Osteoblast (primary cell): ENCODE results near the gene JAG2. TPM values are rescaled to one million over a fixed set of nuclear protein-coding genes. Genes with fewer than 3 reads are reported as not detected.

Experiments
- DNase-seq: peaks from one replicate; pipeline ENCODE4 v3.0.0; 2011; ENCODE audit warnings: low spot score, mixed read lengths; ENCODE audit not compliant: insufficient read length; ENCODE audit errors: missing footprints
- H2AFZ ChIP-seq: 2 replicates; pipeline ENCODE4 v1.6.0; 2011; ENCODE audit warnings: mild to moderate bottlenecking, low read length
- H3K27ac ChIP-seq: 2 replicates; pipeline ENCODE4 v1.5.1; 2011; ENCODE audit warnings: mild to moderate bottlenecking, low read depth, low read length, moderate library complexity
- H3K27me3 ChIP-seq: 2 replicates; pipeline ENCODE4 v1.6.0; 2012; ENCODE audit warnings: mild to moderate bottlenecking, control low read depth, inconsistent platforms, low read length, moderate library complexity; ENCODE audit not compliant: insufficient read depth
- H3K36me3 ChIP-seq: 2 replicates; pipeline ENCODE4 v1.5.1; 2011; ENCODE audit warnings: mild to moderate bottlenecking, low read length, control low read depth, moderate library complexity; ENCODE audit not compliant: insufficient read depth
- H3K4me1 ChIP-seq: 2 replicates; pipeline ENCODE4 v1.5.1; 2011; ENCODE audit warnings: mild to moderate bottlenecking, low read length, control low read depth, moderate library complexity; ENCODE audit not compliant: insufficient read depth
- H3K4me2 ChIP-seq: 2 replicates; pipeline ENCODE4 v1.6.0; 2011; ENCODE audit warnings: mild to moderate bottlenecking, low read length; ENCODE audit not compliant: insufficient read depth
- H3K4me3 ChIP-seq: fragments of 200-600 bp; sonication (generic); 3 replicates; pipeline ENCODE4 v1.5.1; 2012; ENCODE audit warnings: mild to moderate bottlenecking, low read length, inconsistent platforms; ENCODE audit not compliant: insufficient read depth
- H3K79me2 ChIP-seq: 2 replicates; pipeline ENCODE4 v1.6.0; 2012; ENCODE audit warnings: mild to moderate bottlenecking, low read length, control low read depth, inconsistent platforms; ENCODE audit not compliant: insufficient read depth
- H3K9me3 ChIP-seq: 2 replicates; pipeline ENCODE4 v1.5.1; 2011; ENCODE audit warnings: low read depth, low read length, control low read depth
- H4K20me1 ChIP-seq: 2 replicates; pipeline ENCODE4 v1.6.0; 2012; ENCODE audit warnings: mild to moderate bottlenecking, low read length, control low read depth; ENCODE audit not compliant: insufficient read depth
- CTCF ChIP-seq: IDR thresholded peaks from 2 replicates; pipeline ENCODE4 v1.5.1; 2011; ENCODE audit warnings: mild to moderate bottlenecking, low read depth, low read length, moderate library complexity; ENCODE audit errors: extremely low read depth
- total RNA-seq: library from RNA; depleted of rRNA; stranded (reverse); fragments of >200 nt; gene quantifications from 2 replicates; pipeline ENCODE4 v1.2.3, GENCODE V29; 2012

The JAG2 gene
- total RNA-seq, 1 donor, result 3.3 TPM

- TF ChIP-seq CTCF, result no peak
Observed at GRCh38 chr14:105179191-105179590, 10.6 kb upstream of the JAG2 start.

GRCh38 chr14:105178868-105179140, 10.2 kb upstream of the JAG2 start:
- Histone ChIP-seq H3K4me1 (no peaks in the 10 kb centered on the region), H3K79me2 (no peaks in the 10 kb centered on the region), H3K4me2 (no peak overlapping the region), H3K27me3 (peaks cover 4% of the 10 kb centered on the region), H2AFZ (no peak overlapping the region), H4K20me1 (no peaks in the 10 kb centered on the region), H3K36me3 (no peaks in the 10 kb centered on the region), H3K4me3 (no peak overlapping the region), H3K9me3 (no peaks in the 10 kb centered on the region), H3K27ac (no peak overlapping the region)
- no peak for TF ChIP-seq CTCF
- no peak for DNase-seq

More at GRCh38 chr14:105179191-105179590, 10.6 kb upstream of the JAG2 start:
- no peaks in the 10 kb centered on the region for H3K9me3 ChIP-seq
- no peak overlapping the region for H2AFZ ChIP-seq
- H4K20me1 ChIP-seq, result no peaks in the 10 kb centered on the region
- H3K4me1 ChIP-seq, result no peaks in the 10 kb centered on the region
- H3K27me3 ChIP-seq, result peaks cover 4% of the 10 kb centered on the region
- H3K4me3 ChIP-seq, result no peak overlapping the region
- no peaks in the 10 kb centered on the region for H3K79me2 ChIP-seq
- no peak overlapping the region for H3K27ac ChIP-seq
- no peak for DNase-seq
- no peaks in the 10 kb centered on the region for H3K36me3 ChIP-seq
- H3K4me2 ChIP-seq, result no peak overlapping the region

- H3K27ac ChIP-seq, result no peak overlapping the region
- no peak for TF ChIP-seq CTCF
- H3K4me2 ChIP-seq, result no peak overlapping the region
- no peaks in the 10 kb centered on the region for H3K4me1 ChIP-seq
- no peaks in the 10 kb centered on the region for H4K20me1 ChIP-seq
- H3K4me3 ChIP-seq, result no peak overlapping the region
- H3K27me3 ChIP-seq, result peaks cover 4% of the 10 kb centered on the region
- no peaks in the 10 kb centered on the region for H3K79me2 ChIP-seq
- no peak for DNase-seq
- H3K9me3 ChIP-seq, result no peaks in the 10 kb centered on the region
- no peaks in the 10 kb centered on the region for H3K36me3 ChIP-seq
- no peak overlapping the region for H2AFZ ChIP-seq
Observed at GRCh38 chr14:105178069-105178867, 9.7 kb upstream of the JAG2 start.

GRCh38 chr14:105177082-105177481, 8.5 kb upstream of the JAG2 start:
- Histone ChIP-seq H3K36me3 (no peaks in the 10 kb centered on the region), H2AFZ (no peak overlapping the region), H3K79me2 (no peaks in the 10 kb centered on the region), H4K20me1 (no peaks in the 10 kb centered on the region), H3K9me3 (no peaks in the 10 kb centered on the region), H3K27me3 (peaks cover 3% of the 10 kb centered on the region), H3K4me3 (no peak overlapping the region), H3K4me1 (no peaks in the 10 kb centered on the region), H3K4me2 (no peak overlapping the region), H3K27ac (no peak overlapping the region)
- no peak for DNase-seq
- TF ChIP-seq CTCF, result no peak
